Measurements from ENCODE around the gene NUP107.

GRCh38 chr12:68745376-68745903, 58.7 kb downstream of the NUP107 start:
- TF ChIP-seq CTCF (IDR thresholded peaks at IDR 0.05; ENCODE audit: insufficient read depth, low read length, poor library complexity, severe bottlenecking) (no peak), EZH2phosphoT487 (conservative IDR thresholded peaks at IDR 0.05; ENCODE audit: low read length) (no peak)
